K562 (cell line): ENCODE data around the gene ZBTB24. TPM values are rescaled to one million over a fixed set of nuclear protein-coding genes. Genes with fewer than 3 reads are reported as not detected.
A peak's percentile ranks its signal among the peaks of the same experiment; 100 is the strongest.

ENCODE experiments used
- CHAMP1 ChIP-seq: fragments of 450-650 bp; IDR thresholded peaks from 2 replicates; pipeline ENCODE4 v1.6.1; 2016; ENCODE audit warnings: mild to moderate bottlenecking
- CREB5 ChIP-seq: fragments of 250-450 bp; sonication (Bioruptor Pico); IDR thresholded peaks from 2 replicates; pipeline ENCODE4 v1.5.0; 2020; ENCODE audit warnings: mild to moderate bottlenecking
- HDAC8 ChIP-seq: fragments of 450-650 bp; IDR thresholded peaks from 2 replicates; pipeline ENCODE4 v1.6.1; 2016; ENCODE audit warnings: mild to moderate bottlenecking, missing genetic modification characterization, moderate library complexity, missing compliant biosample characterization
- RREB1 ChIP-seq: fragments of 250-450 bp; sonication (Bioruptor Pico); IDR thresholded peaks from 2 replicates; pipeline ENCODE4 v1.4.0; 2020
- SMAD4 ChIP-seq: fragments of 250-450 bp; sonication (Bioruptor Pico); conservative IDR thresholded peaks from 2 replicates; pipeline ENCODE4 v1.8.0; 2021; ENCODE audit warnings: inconsistent platforms, mild to moderate bottlenecking, moderate library complexity
- U2AF1 ChIP-seq: fragments of 200-400 bp; formaldehyde crosslinking; optimal IDR thresholded peaks from 2 replicates; pipeline ENCODE3; 2017; ENCODE audit warnings: mild to moderate bottlenecking, low read depth, low read length, moderate library complexity
- YBX1 ChIP-seq: fragments of 450-650 bp; IDR thresholded peaks from 2 replicates; pipeline ENCODE4 v1.7.1; 2016; ENCODE audit warnings: mild to moderate bottlenecking
- ZBTB26 ChIP-seq: fragments of 450-650 bp; formaldehyde crosslinking; IDR thresholded peaks from 2 replicates; pipeline ENCODE4 v1.4.0; 2022; ENCODE audit warnings: missing genetic modification characterization
- ZBTB43 ChIP-seq: sonication (generic); formaldehyde crosslinking; IDR thresholded peaks from 2 replicates; pipeline ENCODE4 v1.8.0; 2023; ENCODE audit warnings: mild to moderate bottlenecking, missing genetic modification reagents
- polyA plus RNA-seq, 8 experiments: library from polyadenylated mRNA; depleted of rRNA in 4 of 8; stranded (reverse) in 5 of 8; unstranded in 3 of 8; fragments of >200 nt; fragmentation: Nextera tagmentation in 2 of 8; fragmentation: Illumina TruSeq in 1 of 8; extraction: Ambion mirVana in 2 of 8; extraction: Trizol in 1 of 8; gene quantifications; 2 replicates each; pipeline versions ENCODE4 v1.2.1 to v1.2.3, GENCODE V29; 2011 to 2014; ENCODE audit warnings: inconsistent platforms in 1 of 8, missing spikeins in 1 of 8
- total RNA-seq, 7 experiments: library from RNA; depleted of rRNA in 6 of 7; stranded (reverse); fragments of >200 nt in 6 of 7; fragmentation: Illumina TruSeq in 2 of 7; extraction: Trizol in 2 of 7; gene quantifications; 2 replicates each; pipeline versions ENCODE4 v1.2.1 to v1.2.3, GENCODE V29; 2011 to 2021; ENCODE audit warnings: low replicate concordance in 1 of 7

ZBTB24 gene
- total and polyA plus RNA-seq, 9 of the 15 experiments (the other 6 are each of a cell fraction or from before 2014, with no cell fraction given): 2.0 to 16.7 (median 8.3) TPM

GRCh38 chr6:109440331-109441068 is 42.5 kb downstream of the ZBTB24 start, which contains the start of the genes PPIL6 and SMPD2 (continued):
- TF ChIP-seq RREB1 (CRISPR knock-in tag): no peak
- TF ChIP-seq CHAMP1: no peak
- TF ChIP-seq ZBTB43: peak; percentile 79; the same call in 1 of the 2 replicates
- peak; percentile 66 for TF ChIP-seq U2AF1
- no peak for TF ChIP-seq ZBTB26 (CRISPR knock-in tag)
- TF ChIP-seq CREB5 (CRISPR knock-in tag): no peak
- TF ChIP-seq SMAD4 (CRISPR knock-in tag): peak; percentile 77
- TF ChIP-seq YBX1: no peak
- TF ChIP-seq HDAC8 (tag): peak; percentile 58; the same call in 1 of the 2 replicates
